WERI-Rb-1 (cell line): ENCODE measurements around the gene TNFRSF14.

Experiments
- DNase-seq: peaks from one replicate; pipeline ENCODE4 v3.0.0-alpha.2; 2020
- H3K27ac ChIP-seq: fragments of 250-450 bp; sonication (Bioruptor Pico); 2 replicates; pipeline ENCODE4 v1.5.1; 2020; ENCODE audit warnings: mild to moderate bottlenecking, moderate library complexity
- H3K27me3 ChIP-seq: fragments of 250-450 bp; sonication (Bioruptor Pico); 2 replicates; pipeline ENCODE4 v1.5.1; 2021; ENCODE audit warnings: mild to moderate bottlenecking, low read depth, moderate library complexity; ENCODE audit not compliant: insufficient read depth, severe bottlenecking
- H3K36me3 ChIP-seq: fragments of 250-450 bp; sonication (Bioruptor Pico); 2 replicates; pipeline ENCODE4 v1.5.1; 2020; ENCODE audit warnings: mild to moderate bottlenecking, moderate library complexity
- H3K4me3 ChIP-seq: 2 replicates; pipeline ENCODE4 v1.5.1; 2011; ENCODE audit warnings: low read depth, mild to moderate bottlenecking, control low read depth, low read length
- H3K9me3 ChIP-seq: fragments of 250-450 bp; sonication (Bioruptor Pico); 2 replicates; pipeline ENCODE4 v1.5.1; 2021; ENCODE audit warnings: mild to moderate bottlenecking, moderate library complexity; ENCODE audit not compliant: severe bottlenecking
- CTCF ChIP-seq: IDR thresholded peaks from 2 replicates; pipeline ENCODE4 v1.5.1; 2011; ENCODE audit warnings: low read depth, mild to moderate bottlenecking, control low read depth, inconsistent platforms, low read length

TNFRSF14 gene

GRCh38 chr1:2528611-2528965, 27.6 kb upstream of the TNFRSF14 start:
- TF ChIP-seq CTCF, result no peak
- Histone ChIP-seq H3K27ac (no peak overlapping the region), H3K9me3 (no peaks in the 10 kb centered on the region), H3K27me3 (no peaks in the 10 kb centered on the region), H3K36me3 (peaks cover 22% of the 10 kb centered on the region), H3K4me3 (no peak overlapping the region)
- DNase-seq, result no peak

- Histone ChIP-seq H3K36me3 (peaks cover 16% of the 10 kb centered on the region), H3K27me3 (no peaks in the 10 kb centered on the region), H3K9me3 (no peaks in the 10 kb centered on the region), H3K27ac (no peak overlapping the region), H3K4me3 (no peak overlapping the region)
- TF ChIP-seq CTCF, result no peak
- no peak for DNase-seq
These were observed 27.0 kb upstream of the TNFRSF14 start for GRCh38 chr1:2528966-2529783.

- Histone ChIP-seq H3K4me3 (no peak within 1 kb of the TSS), H3K36me3 (peaks cover 11% of the 10 kb centered on the region), H3K9me3 (no peaks in the 10 kb centered on the region), H3K27me3 (no peaks in the 10 kb centered on the region), H3K27ac (no peak within 1 kb of the TSS)
- DNase-seq, result no peak
- no peak for TF ChIP-seq CTCF
These were observed 26.2 kb upstream of the TNFRSF14 start, which contains the start of gene HES5 for GRCh38 chr1:2529784-2530512. Gene HES5 (minus strand): TSS chr1:2530263. CDS start chr1:2530164, 99 bp downstream.

GRCh38 chr1:2530513-2531361, 25.4 kb upstream of the TNFRSF14 start:
- no peak overlapping the region for H3K27ac ChIP-seq
- peaks cover 3% of the 10 kb centered on the region for H3K36me3 ChIP-seq
- TF ChIP-seq CTCF, result no peak
- H3K27me3 ChIP-seq, result no peaks in the 10 kb centered on the region
- H3K4me3 ChIP-seq, result no peak overlapping the region
- H3K9me3 ChIP-seq, result no peaks in the 10 kb centered on the region
- no peak for DNase-seq

- H3K27ac ChIP-seq, result no peak overlapping the region
- no peaks in the 10 kb centered on the region for H3K9me3 ChIP-seq
- DNase-seq, result no peak
- no peaks in the 10 kb centered on the region for H3K27me3 ChIP-seq
- no peaks in the 10 kb centered on the region for H3K36me3 ChIP-seq
- no peak overlapping the region for H3K4me3 ChIP-seq
- TF ChIP-seq CTCF, result no peak
These were observed 23.5 kb upstream of the TNFRSF14 start for GRCh38 chr1:2532485-2533160.
